GM18526 (cell line): ENCODE data around the gene AHNAK.

Experiments used
- POLR2A ChIP-seq: IDR thresholded peaks from 3 replicates; pipeline ENCODE4 v1.6.1; 2011; ENCODE audit not compliant: insufficient read length; ENCODE audit errors: extremely low read depth

The AHNAK gene, protein sequence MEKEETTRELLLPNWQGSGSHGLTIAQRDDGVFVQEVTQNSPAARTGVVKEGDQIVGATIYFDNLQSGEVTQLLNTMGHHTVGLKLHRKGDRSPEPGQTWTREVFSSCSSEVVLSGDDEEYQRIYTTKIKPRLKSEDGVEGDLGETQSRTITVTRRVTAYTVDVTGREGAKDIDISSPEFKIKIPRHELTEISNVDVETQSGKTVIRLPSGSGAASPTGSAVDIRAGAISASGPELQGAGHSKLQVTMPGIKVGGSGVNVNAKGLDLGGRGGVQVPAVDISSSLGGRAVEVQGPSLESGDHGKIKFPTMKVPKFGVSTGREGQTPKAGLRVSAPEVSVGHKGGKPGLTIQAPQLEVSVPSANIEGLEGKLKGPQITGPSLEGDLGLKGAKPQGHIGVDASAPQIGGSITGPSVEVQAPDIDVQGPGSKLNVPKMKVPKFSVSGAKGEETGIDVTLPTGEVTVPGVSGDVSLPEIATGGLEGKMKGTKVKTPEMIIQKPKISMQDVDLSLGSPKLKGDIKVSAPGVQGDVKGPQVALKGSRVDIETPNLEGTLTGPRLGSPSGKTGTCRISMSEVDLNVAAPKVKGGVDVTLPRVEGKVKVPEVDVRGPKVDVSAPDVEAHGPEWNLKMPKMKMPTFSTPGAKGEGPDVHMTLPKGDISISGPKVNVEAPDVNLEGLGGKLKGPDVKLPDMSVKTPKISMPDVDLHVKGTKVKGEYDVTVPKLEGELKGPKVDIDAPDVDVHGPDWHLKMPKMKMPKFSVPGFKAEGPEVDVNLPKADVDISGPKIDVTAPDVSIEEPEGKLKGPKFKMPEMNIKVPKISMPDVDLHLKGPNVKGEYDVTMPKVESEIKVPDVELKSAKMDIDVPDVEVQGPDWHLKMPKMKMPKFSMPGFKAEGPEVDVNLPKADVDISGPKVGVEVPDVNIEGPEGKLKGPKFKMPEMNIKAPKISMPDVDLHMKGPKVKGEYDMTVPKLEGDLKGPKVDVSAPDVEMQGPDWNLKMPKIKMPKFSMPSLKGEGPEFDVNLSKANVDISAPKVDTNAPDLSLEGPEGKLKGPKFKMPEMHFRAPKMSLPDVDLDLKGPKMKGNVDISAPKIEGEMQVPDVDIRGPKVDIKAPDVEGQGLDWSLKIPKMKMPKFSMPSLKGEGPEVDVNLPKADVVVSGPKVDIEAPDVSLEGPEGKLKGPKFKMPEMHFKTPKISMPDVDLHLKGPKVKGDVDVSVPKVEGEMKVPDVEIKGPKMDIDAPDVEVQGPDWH (N-terminal part only)

DNA sequence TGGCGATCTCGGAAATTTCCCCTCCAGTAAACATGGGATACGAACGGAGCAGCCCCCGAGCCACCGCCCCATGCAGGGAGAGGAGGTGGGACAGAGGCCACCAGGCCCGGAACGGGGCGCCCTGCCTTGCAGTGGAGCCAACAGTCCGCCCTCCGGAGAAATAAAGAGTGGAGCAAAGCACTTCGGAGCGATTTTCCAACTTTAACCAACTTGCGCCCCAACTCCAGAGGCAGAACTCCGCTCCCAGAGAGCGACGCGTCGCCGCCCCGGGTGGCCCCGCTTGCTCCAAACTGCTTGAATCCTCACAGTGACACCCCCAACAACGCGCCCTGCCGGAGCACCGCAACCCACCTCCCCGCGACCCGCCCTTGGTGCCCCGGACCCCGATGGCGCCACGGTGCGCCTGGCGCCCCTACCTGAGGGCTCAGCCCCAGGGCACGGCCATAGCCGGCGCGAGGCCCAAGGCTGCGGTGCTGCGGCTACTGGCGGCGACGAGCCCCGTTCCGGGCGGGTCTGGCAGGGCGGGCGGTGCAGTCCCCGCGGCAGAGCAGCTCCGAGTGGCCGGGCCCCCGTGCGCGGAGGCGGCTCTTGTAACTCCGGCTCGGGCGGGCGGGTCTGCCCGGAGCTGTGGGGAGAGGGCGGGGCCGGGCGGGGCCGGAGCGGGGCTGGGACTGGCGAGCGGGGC lies at the start of gene AHNAK:
Gene AHNAK (minus strand): TSS at position 563 of the 685 bp plus-strand sequence. CDS start 10,708 bp downstream, outside the sequence.
- peak; percentile 33 for TF ChIP-seq POLR2A

GRCh38 chr11:62595124-62595523 lies 48.5 kb upstream of the AHNAK start:
- no peak for TF ChIP-seq POLR2A

DNA sequence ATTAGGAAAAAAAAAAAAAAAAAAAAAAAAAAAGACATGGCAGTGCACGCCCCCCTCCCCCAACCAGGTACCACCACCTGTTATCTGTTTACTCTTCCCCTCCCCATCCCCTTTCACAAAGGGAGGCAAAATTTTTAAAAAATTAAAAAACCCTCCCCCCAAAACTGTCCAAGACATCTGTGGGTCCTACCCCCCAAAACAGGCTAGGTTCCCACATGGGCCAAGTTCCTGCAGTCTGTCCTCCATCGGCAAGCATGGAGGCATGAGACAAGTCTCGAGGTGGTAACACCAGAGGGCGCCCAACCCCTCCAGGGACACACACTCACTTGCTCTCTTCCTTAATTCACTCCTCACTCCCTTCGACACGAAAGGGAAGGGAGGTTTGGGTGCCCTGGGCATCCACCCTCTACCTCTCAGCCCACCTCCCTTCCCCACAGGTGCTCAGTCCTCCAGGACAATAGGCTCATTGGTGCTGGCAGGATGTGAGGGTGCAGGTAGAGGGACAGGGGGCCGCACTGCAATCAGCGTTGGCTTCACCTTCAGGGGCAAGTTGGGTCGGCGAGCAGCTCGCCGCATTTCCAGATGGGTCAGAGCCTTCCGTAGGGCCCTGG lies 46.9 kb upstream of the AHNAK start:
- TF ChIP-seq POLR2A: peak; percentile 21

GRCh38 chr11:62592989-62593421 lies 46.4 kb upstream of the AHNAK start:
- TF ChIP-seq POLR2A: no peak

DNA sequence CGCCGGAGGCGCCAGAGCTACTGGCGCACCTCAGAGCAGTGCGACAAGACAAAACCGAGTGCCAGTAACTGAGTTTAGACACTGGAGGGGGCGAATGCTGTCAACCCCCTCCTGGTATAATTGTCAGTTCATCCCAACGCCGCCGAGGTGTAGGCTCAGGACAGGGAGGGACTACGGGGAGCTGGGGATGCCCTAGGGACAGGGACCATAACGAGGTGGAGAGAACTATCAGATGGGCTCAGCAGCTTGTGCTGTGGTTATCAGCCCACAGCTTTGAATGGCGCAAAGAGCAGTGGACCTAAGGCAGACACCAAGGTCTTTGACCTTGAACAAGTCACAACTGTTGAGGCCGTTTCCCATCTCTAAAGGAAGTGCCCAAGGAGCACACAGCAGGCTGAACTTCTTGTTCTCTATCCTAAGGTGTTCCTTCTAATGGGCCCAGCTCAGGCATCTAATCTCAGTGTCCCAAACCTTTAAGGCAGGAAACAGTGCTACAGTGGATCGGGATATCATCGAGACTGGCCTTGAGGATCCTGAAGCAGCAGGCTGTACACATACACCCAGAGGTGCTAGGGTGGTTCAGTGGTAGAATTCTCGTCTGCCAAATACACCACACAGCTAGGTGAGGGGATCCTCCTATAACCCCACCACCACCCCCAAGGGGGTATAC lies 45.7 kb upstream of the AHNAK start:
- TF ChIP-seq POLR2A: no peak

DNA sequence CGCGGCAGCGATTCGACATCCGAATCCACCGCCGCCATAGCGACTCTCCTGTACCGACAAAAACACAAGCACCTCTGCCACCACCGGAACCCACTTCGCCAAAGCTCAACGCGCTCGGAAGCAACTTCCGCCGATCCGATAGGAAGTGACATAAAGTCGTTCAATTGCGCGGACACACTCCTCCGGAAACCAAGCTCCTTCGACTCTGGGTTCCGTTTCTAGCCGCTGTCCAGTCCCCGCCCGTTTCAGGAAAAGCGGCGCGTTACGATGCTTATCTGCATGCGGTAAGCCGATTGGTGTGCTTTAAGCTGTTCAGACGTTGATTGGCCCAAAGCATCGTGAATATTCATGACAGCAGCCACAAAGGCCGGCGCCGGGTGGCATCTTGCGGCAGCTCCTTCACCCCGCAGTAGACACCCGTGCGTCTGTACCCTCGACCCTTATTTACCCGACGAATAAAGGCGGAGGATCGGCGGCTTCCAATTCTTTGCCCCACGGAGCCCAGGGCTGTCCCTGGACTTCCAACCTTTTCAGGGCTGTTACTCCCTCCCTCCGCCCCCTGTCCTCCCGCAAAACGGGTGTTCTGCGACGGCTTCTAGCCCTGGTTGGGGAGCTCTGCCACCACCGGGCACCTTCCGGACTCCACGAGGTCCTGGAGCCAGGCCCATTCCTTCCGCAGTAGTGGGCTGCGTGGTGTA lies 45.0 kb upstream of the AHNAK start, which contains the start of gene TUT1:
Gene TUT1 (minus strand): TSS at position 76 of the 698 bp plus-strand sequence. CDS start 38 bp downstream, at position 38.
- peak; percentile 94 for TF ChIP-seq POLR2A

DNA sequence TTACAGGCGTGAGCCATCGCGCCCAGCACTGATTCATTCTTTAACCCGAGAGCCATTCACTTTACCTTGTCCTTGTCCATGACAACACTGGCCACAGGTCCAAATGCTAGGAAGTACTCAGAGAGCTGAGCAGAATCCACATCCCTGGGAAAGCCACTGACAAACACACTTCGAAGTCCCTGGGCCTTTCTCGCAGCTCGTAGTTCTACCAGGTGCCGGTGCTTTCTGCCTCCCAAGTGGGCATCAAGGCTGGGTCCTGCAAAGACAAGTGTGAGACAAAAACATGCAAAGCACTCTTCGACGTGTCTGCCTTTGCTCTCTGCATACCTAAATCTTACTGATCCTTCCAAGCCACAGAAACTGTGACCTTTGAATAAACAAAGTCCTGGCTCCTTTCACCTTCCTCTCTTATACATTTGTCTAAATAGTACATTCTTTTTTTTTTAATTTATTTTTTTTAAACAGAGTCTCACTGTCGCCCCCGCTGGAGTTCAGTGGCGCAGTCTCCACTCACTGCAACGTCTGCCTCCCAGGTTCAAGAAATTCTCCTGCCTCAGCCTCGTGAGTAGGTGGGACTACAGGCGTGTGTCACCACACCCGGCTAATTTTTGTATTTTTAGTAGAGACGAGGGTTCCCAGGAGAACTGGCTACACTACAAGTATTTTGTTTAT lies 42.5 kb upstream of the AHNAK start:
- no peak for TF ChIP-seq POLR2A

DNA sequence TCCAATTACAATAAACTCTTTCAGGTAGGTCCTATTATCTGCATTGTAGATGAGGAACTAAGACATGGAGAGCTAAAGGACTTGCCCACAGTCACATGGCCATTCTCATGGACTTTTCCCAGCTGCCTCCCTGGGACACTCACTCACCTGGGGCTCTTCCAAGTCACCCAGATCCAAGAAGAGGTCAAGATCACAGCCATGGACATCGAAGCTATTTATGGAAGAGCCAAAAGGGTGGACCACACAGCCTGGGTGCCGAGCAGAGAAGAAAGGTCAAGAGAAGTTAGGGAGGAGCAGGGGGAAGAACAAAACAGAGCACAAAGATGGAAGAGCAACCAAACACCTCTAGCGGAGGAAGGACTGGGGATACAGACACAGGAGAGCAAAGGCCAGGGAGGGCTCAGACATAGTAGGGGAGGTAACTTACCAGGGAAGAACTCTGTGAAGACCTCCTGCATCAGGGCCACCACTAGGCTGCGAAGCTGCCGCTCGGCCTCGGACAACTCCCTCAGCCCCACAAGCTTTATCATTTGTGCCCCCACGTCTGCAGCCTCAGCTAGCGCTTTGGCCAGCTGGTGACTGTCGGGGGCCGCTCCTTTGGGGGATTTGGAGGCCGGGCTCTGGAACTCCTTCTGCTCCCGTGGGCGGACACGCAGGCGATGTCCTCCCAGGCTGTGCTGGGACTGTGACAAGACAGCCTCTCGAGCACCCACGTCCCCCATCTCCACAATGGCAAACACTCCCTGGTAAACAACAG lies 34.5 kb upstream of the AHNAK start:
- TF ChIP-seq POLR2A: no peak

DNA sequence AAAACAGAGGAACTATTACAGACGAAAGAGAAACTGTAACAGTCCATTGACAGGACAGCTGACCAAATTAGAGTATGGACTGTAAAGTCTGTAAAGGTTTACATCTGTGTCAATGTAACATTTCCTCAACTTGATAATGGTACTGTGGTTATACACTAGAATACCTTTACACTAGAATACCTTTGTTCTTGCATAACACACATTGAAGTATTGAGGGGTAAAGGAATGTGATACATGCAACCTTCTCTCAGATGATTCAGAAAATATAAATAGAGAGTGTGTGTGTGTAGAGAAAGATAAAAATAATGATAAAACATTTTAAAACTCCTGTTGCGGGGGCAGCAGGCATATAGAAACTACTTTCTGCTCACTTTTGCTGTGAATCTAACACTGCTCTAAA lies 32.6 kb upstream of the AHNAK start:
- no peak for TF ChIP-seq POLR2A

DNA sequence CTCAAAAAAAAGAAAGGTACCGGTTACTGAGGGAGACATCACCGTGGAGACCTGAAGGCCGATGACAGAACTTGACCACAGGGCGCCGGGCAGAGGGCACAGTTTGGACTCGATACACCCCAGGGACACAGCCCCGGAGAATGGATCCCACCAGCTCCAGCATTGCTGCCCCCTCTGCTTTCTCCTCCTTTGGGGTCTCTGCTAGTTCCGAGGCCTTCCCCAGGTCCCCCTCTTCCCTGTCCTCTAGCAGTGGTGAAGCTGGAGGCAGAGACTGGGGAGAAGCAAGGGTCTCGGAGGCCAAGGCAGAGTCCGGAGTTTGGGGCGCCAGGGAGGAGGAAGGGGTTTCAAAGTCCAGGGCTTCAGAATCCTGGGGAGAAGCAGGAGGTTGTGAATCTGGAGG lies 31.9 kb upstream of the AHNAK start:
- TF ChIP-seq POLR2A: no peak

- no peak for TF ChIP-seq POLR2A
Observed at GRCh38 chr11:62577046-62577714, 30.6 kb upstream of the AHNAK start.

DNA sequence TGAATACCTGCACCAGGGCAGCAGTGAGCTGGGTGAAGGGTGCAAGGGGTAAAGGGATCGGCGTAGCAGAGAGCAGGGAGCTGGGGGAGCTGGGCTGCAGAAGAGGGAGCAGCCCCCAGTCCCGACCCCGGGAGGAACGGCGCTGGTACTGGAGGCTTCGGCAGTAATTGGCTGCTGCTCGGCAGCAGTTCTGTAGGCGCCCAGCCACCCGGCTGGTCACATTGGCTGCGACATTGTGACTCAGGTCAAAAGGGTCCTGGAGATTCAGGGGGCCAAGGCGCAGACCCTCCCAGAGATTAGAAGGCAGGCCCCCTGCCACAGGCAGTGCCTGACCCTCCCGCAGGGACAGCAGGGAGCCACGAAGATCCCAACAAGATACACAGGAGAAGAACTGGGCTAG lies 29.2 kb upstream of the AHNAK start:
- no peak for TF ChIP-seq POLR2A
